HG03139 (cell line): ENCODE results near the gene GPC6.
"Not testable (repeated sequence)": the region's sequence is repeated elsewhere in the genome, so short reads cannot be mapped to it uniquely, and the experiment has no call there.

Source experiments
- ATAC-seq: cut with Tn5 transposase; IDR thresholded peaks from one replicate; pipeline ENCODE4 v1.9.1; 2021; ENCODE audit not compliant: unreplicated experiment

The GPC6 gene

GRCh38 chr13:93226623-93227279, at the start of gene GPC6:
TSS of gene GPC6 (plus strand) at chr13:93226807.
- no peak for ATAC-seq

- no peak for ATAC-seq
Observed at GRCh38 chr13:93180356-93180969, 46.1 kb upstream of the GPC6 start.

- no peak for ATAC-seq
Observed at GRCh38 chr13:93182406-93182805, 44.2 kb upstream of the GPC6 start.

GRCh38 chr13:93183302-93183701, 43.3 kb upstream of the GPC6 start:
- ATAC-seq = no peak

- no peak for ATAC-seq
Observed at GRCh38 chr13:93190006-93190405, 36.6 kb upstream of the GPC6 start.

- ATAC-seq = no peak
Observed at GRCh38 chr13:93193682-93194081, 32.9 kb upstream of the GPC6 start.

GRCh38 chr13:93199856-93200255, 26.8 kb upstream of the GPC6 start:
- no peak for ATAC-seq

GRCh38 chr13:93200626-93201025, 26.0 kb upstream of the GPC6 start:
- no peak for ATAC-seq

GRCh38 chr13:93201992-93202558, 24.5 kb upstream of the GPC6 start:
- ATAC-seq = no peak

- ATAC-seq = not testable (repeated sequence)
Observed at GRCh38 chr13:93206778-93207392, 19.7 kb upstream of the GPC6 start.

GRCh38 chr13:93216122-93216521, 10.5 kb upstream of the GPC6 start:
- no peak for ATAC-seq

GRCh38 chr13:93217721-93218261, 8.8 kb upstream of the GPC6 start:
- no peak for ATAC-seq

- ATAC-seq = no peak
Observed at GRCh38 chr13:93218583-93218982, 8.0 kb upstream of the GPC6 start.

- no peak for ATAC-seq
Observed at GRCh38 chr13:93220073-93220472, 6.5 kb upstream of the GPC6 start.

- ATAC-seq = no peak
Observed at GRCh38 chr13:93222976-93223375, 3.6 kb upstream of the GPC6 start.

GRCh38 chr13:93224535-93224934, 2.1 kb upstream of the GPC6 start:
- no peak for ATAC-seq

GRCh38 chr13:93225610-93226009, 997 bp upstream of the GPC6 start:
- ATAC-seq = no peak

- ATAC-seq = no peak
Observed at GRCh38 chr13:93226065-93226622, 463 bp upstream of the GPC6 start.

GRCh38 chr13:93227280-93227877, 772 bp downstream of the GPC6 start:
- ATAC-seq = no peak

- no peak for ATAC-seq
Observed at GRCh38 chr13:93227878-93228642, 1.5 kb downstream of the GPC6 start.

GRCh38 chr13:93228643-93228937, 2.0 kb downstream of the GPC6 start:
- no peak for ATAC-seq
